ENCODE results near the gene FAM193A. TPM values are rescaled to one million over a fixed set of nuclear protein-coding genes. Genes with fewer than 3 reads are reported as not detected.

The FAM193A gene
- polyA plus RNA-seq, 1 of the 3 experiments (the other 2 are of a cell fraction): 9.2 TPM

DNA sequence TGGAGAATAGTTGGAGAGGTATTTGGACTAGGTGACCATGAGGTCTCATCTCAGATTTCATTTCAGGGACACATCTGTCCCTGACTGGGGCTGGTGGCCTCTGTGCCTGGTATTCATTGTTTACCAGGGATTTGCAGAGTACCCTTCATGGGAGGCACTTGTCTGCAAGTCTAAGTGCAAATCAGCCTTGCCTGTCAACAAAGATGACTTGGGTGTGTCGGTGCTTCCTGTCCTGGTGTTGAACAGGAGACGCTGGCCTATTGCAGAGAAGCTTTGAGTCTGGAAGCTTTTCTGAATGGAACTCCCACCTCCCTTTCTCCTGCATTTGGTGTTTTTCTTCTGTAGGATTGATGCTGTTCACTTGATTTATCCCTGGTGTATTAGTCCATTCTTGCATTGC, 115.6 kb downstream of the FAM193A start (continued):
- TF ChIP-seq, protein P1, sequence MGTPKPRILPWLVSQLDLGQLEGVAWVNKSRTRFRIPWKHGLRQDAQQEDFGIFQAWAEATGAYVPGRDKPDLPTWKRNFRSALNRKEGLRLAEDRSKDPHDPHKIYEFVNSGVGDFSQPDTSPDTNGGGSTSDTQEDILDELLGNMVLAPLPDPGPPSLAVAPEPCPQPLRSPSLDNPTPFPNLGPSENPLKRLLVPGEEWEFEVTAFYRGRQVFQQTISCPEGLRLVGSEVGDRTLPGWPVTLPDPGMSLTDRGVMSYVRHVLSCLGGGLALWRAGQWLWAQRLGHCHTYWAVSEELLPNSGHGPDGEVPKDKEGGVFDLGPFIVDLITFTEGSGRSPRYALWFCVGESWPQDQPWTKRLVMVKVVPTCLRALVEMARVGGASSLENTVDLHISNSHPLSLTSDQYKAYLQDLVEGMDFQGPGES (IDR thresholded peaks at IDR 0.05; ENCODE audit: low read depth, low read length): no peak
- TF ChIP-seq MEF2A (IDR thresholded peaks at IDR 0.05; ENCODE audit: borderline replicate concordance, low read depth) (no peak), FOSL2 (IDR thresholded peaks at IDR 0.05; ENCODE audit: borderline replicate concordance, low read depth) (no peak), JUND (IDR thresholded peaks at IDR 0.05) (no peak), TAF1 (IDR thresholded peaks at IDR 0.05; ENCODE audit: borderline replicate concordance, low read depth, low read length) (no peak)

DNA sequence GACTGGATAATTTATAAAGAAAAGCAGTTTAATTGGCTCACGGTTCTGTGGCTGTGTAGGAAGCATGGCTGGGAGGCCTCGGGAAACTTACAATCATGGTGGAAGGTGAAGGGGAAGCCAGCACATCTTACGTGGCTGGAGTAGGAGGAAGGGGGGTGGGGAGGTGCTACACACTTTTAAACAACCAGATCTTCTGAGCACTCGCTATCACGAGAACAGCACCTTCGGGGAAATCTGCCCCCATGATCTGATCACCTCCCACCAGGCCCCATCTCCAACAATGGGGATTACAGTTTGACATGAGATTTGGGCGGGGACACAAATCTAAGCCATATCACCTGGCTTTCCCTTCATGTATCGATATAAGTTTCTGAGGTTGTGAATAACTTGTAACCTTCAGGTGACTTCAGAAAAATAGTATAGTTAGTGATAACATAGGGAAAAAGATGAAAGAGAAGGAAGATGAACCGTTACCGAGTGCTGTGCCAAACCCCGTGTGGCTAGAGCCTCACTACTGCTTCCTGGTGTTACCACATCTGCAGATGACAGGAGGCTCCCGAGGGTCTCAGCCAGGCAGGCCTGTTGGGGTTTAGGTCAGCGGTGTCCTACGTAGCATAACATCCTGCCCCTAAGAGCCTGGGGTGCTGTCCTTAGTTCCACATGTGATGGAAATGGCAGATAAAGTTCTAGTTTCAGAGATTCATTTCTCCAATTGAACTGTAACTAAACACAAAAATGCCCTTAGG, 116.1 kb downstream of the FAM193A start:
- Histone ChIP-seq H3K9me2 (no peaks in the 10 kb centered on the region), H3K27ac (ENCODE audit: low read depth in 2 of 2, low read length in 1 of 2) (no peak overlapping the region), H2AFZ (ENCODE audit: low read depth) (no peak overlapping the region), H3K9me3 (no peaks in the 10 kb centered on the region), H3K4me1 (ENCODE audit: control insufficient read depth in 1 of 2, insufficient read depth in 2 of 2, low read depth in 1 of 2, low read length in 1 of 2) (peaks cover 0 to 2% of the 10 kb centered on the region in 2 experiments; a peak in 1 of 4 replicates), H3K4me3 (ENCODE audit: low read depth in 2 of 2, low read length in 1 of 2) (no peak overlapping the region), H3K9ac (no peak overlapping the region), H3K4me2 (no peak overlapping the region), H3K36me3 (replicated peaks in 1 of 2; ENCODE audit: control insufficient read depth in 1 of 2, insufficient read depth in 2 of 2, low read length in 1 of 2) (peaks cover 28 to 29% of the 10 kb centered on the region in 2 experiments), H3F3A (replicated peaks; ENCODE audit: insufficient read depth) (no peaks in the 10 kb centered on the region), H3K79me2 (ENCODE audit: insufficient read depth) (0 out of 2 replicates have a peak, but pooled peaks cover 13% of the 10 kb centered on the region), H3K27me3 (ENCODE audit: insufficient read depth) (no peaks in the 10 kb centered on the region), H4K20me1 (ENCODE audit: insufficient read depth) (no peaks in the 10 kb centered on the region)
- DNase-seq: peak; percentile 42
- WGBS (ENCODE audit: low lambda C conversion rate): 89% methylated on average over 12 of the region's 14 CpGs
- CTCF ChIA-PET: no interaction called here
- POLR2A ChIA-PET: no interaction called here
- TF ChIP-seq POLR2AphosphoS5 (IDR thresholded peaks at IDR 0.05; ENCODE audit: low read depth, low read length): no peak
- TF ChIP-seq, protein P2, sequence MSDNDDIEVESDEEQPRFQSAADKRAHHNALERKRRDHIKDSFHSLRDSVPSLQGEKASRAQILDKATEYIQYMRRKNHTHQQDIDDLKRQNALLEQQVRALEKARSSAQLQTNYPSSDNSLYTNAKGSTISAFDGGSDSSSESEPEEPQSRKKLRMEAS (IDR thresholded peaks at IDR 0.05; ENCODE audit: low read depth): no peak
- TF ChIP-seq, protein P3, sequence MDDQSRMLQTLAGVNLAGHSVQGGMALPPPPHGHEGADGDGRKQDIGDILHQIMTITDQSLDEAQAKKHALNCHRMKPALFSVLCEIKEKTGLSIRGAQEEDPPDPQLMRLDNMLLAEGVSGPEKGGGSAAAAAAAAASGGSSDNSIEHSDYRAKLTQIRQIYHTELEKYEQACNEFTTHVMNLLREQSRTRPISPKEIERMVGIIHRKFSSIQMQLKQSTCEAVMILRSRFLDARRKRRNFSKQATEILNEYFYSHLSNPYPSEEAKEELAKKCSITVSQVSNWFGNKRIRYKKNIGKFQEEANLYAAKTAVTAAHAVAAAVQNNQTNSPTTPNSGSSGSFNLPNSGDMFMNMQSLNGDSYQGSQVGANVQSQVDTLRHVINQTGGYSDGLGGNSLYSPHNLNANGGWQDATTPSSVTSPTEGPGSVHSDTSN (IDR thresholded peaks at IDR 0.05): no peak
- no peak for TF ChIP-seq EP300 (IDR thresholded peaks at IDR 0.05; ENCODE audit: borderline replicate concordance in 1 of 2, low read depth in 1 of 2, low read length in 1 of 2)
- TF ChIP-seq TEAD4 (IDR thresholded peaks at IDR 0.05; ENCODE audit: borderline replicate concordance, insufficient read depth): no peak
- no peak for TF ChIP-seq FOXM1 (IDR thresholded peaks at IDR 0.05; ENCODE audit: low read depth)
- TF ChIP-seq JUND (IDR thresholded peaks at IDR 0.05): no peak
- no peak for TF ChIP-seq MXI1 (IDR thresholded peaks at IDR 0.05; ENCODE audit: low read depth, low read length)
- no peak for TF ChIP-seq FOXJ3 (CRISPR knock-in tag; IDR thresholded peaks at IDR 0.05)
- no peak for TF ChIP-seq TAF1 (IDR thresholded peaks at IDR 0.05; ENCODE audit: borderline replicate concordance, low read depth, low read length)
- no peak for TF ChIP-seq GATA2 (CRISPR knock-in tag; IDR thresholded peaks at IDR 0.05)
- no peak for TF ChIP-seq GABPA (IDR thresholded peaks at IDR 0.05; ENCODE audit: low read depth)

All from SK-N-SH (cell line).